ENCODE measurements around the gene NSF. TPM values are rescaled to one million over a fixed set of nuclear protein-coding genes. Genes with fewer than 3 reads are reported as not detected.
"Not testable (repeated sequence)": the region's sequence is repeated elsewhere in the genome, so short reads cannot be mapped to it uniquely, and the experiment has no call there.

Gene NSF
- polyA plus RNA-seq, 3 donors = 30.4 to 35.9 (median 32.9) TPM

DNA sequence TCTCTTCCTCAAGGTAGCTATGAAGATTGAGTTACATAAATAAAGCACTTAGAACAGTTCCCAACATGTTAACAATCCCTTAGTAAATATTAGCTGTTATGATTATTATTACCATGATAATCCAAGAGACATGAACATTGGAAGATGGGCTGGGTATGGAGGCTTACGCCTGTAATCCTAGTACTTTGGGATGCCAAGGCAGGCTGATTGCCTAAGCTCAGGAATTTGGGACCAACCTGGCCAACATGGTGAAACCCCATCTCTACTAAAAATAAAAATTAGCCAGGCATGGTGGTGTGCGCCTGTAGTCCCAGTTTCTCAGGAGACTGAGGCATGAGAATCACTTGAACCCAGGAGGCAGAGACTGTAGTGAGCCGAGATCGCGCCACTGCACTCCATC is 34.3 kb downstream of the NSF start:
- DNase-seq = not testable (repeated sequence)

DNA sequence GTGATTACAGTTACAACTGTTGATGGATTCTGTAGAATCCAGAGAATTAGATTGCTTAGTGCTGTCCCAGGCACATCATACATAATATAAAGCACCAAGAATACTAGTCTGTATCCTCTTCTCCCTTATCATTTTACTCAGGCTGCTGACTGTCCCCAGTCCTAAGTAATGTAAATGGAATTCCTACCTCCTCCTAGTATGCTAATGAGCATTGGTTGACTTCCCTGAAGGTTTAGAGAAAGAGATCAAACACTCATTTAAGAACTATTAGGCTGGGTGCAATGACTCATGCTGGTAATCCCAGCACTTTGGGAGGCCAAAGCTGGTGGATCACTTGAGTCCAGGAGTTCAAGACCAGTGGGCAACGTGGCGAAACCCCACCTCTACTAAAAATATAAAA is 37.0 kb downstream of the NSF start:
- not testable (repeated sequence) for DNase-seq

DNA sequence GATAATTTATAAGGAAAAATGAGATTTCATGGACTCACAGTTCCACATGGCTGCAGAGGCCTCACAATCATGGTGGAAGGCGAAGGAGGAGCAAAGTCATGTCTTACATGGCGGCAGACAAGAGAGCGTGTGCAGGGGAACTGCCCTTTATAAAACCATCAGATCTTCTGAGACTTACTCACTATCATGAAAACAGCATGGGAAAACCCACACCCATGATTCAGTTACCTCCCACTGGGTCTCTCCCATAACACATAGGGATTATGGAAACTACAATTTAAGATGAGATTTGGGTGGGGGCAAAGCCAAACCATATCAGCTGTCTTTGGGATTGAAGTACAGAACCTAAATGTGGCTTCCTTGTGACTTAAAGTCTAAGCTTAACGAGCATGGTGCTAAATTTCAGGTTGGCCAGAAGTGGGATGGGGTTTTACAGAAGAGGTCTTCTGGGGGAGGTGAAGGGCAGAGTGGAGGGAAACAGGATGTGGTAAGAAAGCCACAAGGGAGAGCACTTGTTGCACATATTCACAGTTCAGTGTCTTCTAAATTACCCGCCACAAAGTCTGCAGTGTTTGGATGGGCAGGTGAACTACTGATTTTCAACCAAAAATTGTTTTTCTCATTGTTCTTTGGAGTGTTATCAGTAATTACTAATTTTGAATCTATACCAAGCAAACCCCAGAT is 38.4 kb downstream of the NSF start:
- not testable (repeated sequence) for DNase-seq

DNA sequence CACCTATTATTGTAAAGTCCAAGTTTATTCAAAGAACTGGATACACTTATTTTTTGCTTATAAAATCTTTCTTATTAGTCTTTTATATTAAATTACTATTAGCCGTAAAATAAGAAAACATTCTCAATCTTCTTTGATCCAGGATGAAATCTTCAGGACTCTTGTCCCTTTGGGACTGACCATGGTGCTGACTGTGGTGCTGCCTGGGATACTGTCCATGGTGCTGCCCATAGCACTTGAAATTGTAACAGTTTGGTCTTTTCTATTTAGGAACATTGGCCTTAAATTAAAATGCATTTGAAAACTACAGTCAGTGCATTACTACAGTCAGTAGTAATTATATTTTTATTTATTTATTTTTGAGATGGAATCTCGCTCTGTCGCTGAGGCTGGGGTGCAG is 41.7 kb downstream of the NSF start:
- not testable (repeated sequence) for DNase-seq

DNA sequence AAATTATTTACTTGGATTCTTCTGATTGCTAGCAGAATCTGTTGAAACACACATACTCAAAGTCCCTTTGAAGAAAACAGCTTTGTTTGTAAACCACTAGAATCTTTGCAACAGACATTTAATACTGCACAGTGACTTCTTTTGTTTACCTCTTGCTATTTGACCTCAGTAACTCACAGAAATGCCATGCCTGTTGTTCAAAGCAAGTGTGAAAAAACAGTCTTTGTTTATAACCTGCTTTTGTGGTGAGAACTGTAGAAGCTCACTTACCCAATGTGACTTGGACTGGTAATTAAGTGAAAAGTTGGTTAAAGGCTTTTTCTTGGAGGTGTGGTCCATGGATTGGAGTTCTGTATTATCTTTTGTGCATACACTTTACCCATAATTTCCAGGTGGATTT is 44.4 kb downstream of the NSF start:
- DNase-seq = not testable (repeated sequence)

DNA sequence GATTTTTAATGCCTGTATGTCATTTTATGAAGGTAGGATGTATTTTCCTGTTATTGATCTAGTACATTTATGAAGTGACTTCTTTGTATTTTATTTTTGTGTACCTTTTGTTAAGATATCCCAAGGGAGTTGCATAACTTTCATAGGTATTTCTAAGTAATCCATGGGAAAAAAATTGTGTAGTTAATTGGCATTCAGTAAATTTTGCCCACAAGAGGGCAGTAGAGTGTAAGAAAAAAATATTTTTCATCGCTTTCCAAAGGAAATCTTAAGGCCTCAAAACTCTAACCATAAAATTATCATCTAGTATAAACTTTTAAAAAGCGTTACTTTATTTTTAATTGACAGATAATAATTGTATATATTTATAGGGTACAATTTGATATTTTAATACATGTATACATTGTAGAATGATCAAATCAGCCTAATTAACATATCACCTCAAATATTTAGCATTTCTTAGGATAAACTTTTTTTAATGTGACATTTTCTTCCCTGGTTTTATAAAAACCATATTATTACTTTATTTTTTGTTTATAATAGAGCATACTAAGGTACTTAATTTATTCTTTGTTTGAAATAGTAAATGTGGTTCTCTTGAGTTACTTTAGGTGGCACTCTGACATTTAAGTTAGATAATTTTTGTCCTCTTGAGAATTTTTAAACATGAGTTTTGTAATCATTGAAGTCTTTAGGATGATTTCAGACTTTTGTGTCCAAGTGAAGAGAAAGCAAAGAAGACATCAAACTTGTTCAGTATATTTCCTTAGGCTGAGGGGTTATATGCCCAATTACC is 51.6 kb downstream of the NSF start:
- DNase-seq = not testable (repeated sequence)

DNA sequence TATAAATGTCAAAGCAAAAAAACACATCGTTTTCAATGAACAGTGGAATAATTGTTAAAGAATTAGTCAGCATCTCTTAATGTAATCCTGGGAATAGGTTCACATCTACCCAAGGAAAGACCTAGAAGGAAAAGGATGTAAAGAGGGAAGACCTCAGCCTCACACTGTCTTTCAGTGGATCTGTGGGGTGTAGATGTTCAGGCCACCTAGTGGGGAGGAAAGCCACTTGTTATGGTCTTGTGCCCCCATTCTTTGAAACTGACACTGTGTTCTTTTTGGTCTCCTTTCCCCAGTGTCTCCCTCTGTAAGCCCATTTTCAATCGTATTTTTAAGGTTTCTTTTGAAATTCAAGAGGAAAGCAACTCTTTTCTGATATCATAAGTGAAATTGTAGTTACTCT is 56.8 kb downstream of the NSF start:
- DNase-seq = not testable (repeated sequence)

DNA sequence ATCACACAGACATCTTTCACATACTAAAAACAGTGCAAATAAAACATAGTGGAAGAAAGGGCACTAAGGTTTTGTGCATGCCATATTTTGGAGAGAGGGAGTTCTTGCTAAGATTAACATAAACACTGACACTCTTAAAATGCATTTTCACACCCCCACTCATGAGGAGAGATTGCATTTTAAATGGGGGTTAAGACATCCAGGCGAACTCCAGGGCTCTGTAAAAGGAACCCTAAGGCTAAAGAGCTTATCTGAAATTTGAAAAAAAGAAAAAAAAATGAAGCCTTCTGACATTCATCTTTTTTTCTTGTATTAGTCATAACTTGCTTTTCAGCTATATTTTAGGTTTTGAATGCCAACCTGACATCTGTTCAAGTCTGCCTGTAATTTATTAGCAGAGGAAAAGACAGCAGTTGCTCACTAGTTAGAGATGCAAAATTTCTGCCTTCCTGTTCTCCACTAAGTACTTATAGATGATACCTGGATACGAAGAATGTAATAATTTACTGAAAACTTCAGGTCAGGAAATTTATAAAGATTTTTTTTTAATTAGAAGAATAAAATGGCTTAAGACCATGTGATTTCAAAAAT is 57.3 kb downstream of the NSF start:
- DNase-seq = not testable (repeated sequence)

DNA sequence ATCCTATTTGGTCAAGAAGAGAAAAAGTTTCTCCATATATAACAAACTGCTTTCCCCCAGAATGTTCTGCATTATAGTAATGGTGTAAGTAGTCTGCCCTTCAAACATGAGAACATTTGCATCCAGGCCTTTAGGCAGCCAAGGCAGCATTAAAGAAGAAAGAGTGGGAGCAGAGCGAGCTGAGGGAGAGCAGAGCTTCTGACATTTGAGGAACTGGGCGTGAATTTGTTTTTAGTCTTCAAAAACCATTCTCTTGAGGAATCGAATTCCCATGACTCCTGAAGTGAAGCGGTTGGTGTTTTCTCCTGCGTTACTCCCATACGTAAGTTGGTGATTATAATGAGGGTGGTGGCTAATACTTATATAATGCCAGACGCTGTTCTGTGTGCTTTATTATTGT is 58.8 kb downstream of the NSF start:
- DNase-seq = not testable (repeated sequence)

DNA sequence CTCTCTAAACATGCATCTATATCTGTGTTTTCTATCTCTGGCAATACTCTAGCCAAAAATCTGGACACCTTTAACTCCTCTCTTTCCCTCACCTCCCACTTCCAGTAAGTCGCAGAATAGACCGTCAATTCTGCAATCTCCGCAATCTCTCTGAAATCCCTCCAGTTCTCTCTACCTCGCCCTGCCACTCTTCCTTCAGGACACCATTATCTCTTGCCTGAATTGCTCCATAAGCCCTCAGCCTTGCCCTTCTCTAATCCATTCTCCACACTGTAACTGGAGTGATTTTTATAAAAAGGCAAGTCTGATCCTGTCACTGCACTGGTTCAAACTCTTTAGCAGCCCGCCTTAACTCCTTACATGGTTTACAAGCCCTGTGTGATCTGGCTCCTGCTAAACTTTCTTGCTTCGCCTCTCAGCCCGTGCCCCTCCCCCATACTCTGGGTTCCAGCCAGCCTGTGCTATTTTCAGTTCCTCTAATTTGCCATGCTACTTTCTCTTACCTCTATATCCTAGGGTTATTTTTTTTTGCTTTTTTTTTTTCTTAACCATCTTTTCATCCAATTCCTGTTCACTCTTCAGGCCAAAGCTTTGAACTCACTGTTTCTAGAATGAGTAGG is 61.7 kb downstream of the NSF start:
- DNase-seq = not testable (repeated sequence)

DNA sequence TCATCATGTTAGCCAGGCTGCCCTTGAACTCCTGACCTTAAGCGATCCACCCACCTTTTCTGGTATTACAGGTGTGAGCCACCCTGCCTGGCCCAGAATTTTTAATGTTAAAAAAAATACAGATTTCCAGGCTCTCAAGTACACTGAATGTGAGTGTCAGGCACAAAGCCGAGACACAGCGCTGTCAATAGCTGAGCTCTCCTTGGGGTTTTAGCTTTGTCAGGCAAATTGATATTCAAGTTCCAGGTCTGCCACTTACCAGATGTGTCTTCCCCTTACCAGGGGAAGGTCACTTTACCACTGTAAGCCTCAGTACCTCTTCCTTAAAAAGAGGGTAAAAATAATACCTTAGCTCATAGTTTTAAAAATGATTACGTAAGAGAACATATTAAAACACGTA is 67.8 kb downstream of the NSF start:
- DNase-seq = not testable (repeated sequence)

DNA sequence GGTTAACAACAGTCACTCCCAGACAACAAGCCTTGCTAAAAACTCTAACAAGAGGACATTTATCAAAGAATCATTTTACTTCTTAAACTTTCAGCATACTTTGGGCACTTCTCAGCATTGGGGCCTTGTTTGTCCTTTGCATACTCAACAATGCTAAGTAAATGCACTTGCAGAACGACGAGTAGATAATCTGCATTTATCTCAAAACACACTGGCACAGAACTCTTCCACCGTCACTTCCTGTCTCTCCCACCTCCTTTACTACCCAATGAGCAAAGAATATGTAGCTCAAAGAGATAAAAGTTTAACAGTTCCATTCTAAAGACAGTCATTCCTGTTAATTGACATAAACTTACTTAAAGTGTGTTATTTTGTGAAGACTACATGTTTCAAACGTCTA is 69.2 kb downstream of the NSF start:
- not testable (repeated sequence) for DNase-seq

DNA sequence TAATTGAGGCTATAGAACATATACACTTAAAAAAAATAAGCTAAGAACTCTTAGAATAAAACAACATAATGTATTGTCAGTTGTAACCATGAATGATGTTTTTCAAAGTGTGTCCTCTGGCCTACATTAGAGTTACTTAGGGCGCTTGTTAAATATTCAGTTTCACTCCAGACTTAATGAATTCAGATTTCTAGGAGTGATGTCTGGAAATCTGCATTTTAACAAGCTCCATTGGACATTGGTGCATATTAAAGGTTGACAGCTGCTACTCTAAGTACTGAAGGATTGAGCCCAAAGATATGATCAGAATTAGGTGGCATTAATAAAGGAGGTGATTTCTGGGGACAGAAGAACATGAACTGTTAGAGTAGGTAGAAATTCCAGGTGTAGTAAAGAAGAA is 72.7 kb downstream of the NSF start:
- not testable (repeated sequence) for DNase-seq

DNA sequence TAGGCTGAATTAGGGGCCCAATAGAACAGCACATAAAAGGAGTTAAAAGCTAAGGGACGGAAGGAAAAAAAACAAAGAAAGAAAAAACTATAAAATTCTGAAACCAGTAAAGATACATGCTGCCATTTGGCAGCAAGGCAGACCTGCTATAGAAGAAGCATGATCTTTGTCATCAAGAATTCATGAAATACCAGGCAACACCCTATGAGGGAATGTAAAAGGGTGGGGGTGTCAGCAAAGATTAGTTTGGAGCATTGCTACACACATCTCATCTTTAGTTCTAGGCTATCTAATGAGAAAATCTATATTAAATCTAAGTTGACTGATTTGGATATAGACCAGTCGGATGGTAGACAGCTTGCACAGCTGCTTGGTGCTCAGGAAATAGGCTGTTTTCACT is 73.1 kb downstream of the NSF start:
- not testable (repeated sequence) for DNase-seq

DNA sequence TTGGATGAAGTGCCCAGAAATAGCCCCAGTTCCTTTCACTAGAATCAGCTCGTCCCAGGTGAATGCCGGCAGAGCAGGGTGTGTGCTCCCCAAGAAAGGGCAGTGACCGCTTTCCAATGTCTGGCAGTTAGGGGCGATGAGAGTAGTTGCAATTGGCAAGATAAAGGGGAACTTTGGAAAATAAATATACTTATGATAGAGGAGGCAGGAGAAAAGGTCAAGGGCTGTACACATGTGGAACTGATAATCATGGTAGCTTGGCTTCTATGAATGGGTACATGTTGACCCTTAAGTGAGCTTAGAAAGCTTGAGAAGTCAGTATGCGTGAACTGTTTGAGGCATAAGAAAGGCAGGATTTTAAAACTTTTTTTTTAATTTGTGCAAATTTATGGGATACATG is 75.5 kb downstream of the NSF start:
- not testable (repeated sequence) for DNase-seq

DNA sequence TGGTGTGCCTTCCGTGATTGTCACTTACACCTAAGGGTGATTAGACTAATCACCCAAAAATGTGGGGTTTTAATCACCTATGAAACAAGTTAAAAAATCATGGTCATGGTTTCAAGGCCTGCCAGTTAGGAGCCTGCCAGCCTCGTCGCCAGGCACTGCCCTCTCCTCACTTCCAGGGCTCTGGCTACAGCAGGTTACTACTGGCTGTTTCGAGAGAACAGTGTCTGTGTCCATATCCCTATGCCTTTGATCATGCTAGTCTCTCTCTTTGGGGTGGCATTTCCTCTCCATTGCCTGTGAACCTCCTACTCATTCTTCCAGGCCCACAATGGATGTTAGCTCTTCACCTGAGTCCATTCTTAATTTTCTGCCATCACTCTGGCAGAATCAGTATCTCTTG is 80.3 kb downstream of the NSF start:
- DNase-seq = not testable (repeated sequence)

DNA sequence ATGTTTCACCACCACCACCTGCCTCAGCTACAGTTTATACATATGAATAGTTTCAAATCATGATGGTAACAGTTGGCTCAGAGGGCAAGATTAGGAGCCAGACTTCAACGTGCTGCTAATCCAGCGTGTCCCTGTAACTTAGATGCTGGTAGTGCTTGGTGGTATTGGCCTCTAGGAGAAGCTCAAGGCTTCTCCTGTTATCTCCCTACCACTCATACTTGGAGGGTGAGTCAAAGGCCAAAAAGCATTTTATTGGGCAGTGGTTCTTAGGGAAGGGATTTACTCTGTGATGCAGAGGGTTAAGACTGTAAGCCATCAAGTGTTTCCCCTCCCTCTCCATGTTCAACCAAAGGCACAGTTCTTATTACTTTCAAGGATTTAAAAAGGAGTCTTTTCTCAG is 82.3 kb downstream of the NSF start:
- DNase-seq = not testable (repeated sequence)

DNA sequence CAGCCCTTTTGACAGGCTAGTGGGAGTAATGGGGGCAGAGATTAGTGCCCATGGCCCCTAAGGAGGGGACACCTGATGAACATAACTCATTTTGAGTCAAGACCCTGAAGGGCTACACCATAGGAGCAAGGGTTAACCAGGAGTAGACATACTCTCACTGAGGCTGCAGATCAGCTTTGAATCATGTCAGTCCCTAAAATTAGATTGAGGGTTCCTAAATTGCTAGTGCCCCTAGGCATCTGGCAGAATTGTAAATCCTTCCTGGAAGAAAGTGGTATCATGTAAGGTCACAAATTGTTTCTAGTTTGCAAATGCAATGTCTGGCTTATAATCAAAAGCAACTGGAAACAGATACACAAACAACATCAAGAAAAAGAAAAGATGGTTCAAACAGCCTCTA is 87.3 kb downstream of the NSF start:
- DNase-seq = not testable (repeated sequence)

DNA sequence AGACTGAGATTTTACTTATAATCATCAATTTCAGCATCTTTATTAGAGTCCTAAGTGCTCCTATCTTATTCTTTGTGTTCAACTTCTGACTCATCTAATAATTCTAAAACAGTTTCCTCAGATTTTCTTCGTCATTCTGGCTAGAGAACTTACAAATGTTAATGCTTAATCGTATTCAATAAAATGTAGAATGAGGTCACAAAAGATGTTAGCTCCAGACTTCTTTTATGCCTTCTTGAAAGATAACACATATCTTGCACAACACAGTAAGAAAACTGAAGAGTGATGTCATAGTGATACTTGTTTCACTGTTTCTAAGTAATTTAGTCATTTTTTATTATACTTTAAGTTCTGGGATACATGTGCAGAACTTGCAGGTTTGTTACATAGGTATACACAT is 93.2 kb downstream of the NSF start:
- DNase-seq = not testable (repeated sequence)

DNA sequence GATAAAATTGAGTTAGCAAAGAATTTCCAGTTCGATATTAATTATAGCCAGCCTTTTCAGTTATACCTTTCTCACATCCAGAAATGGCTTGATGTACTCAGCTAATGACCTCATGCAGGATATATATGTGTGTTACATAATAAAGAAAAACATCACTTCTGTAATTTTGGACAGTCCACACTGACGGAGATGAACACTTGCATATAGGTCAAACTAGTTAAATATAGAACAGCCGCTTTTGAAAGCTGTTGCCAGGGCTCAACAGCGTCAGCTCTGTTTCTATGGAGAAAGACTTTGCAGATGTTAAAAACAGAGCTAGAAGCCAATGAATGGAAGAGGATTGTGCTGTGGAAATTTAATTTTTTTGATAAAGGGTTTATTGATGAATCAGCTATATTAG is 94.8 kb downstream of the NSF start:
- DNase-seq = not testable (repeated sequence)

DNA sequence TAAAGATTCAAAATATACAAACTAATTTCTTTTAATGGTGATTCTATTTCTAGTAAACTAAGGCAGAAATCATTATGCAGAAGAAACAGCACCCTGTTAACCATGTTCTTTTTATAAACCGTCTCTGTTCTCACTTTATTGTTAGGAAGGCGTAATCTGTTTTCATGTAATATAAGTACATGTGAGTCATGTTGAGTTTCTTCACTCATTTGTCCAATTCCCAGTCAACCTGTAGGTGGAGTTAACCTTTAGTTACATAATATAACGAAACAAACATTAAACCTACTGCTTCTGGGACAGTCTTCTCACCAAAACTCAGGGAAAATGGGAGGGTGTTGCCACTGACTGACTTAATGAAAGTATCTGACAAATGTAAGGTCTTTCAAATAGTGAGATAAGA is 101.7 kb downstream of the NSF start:
- DNase-seq = not testable (repeated sequence)

DNA sequence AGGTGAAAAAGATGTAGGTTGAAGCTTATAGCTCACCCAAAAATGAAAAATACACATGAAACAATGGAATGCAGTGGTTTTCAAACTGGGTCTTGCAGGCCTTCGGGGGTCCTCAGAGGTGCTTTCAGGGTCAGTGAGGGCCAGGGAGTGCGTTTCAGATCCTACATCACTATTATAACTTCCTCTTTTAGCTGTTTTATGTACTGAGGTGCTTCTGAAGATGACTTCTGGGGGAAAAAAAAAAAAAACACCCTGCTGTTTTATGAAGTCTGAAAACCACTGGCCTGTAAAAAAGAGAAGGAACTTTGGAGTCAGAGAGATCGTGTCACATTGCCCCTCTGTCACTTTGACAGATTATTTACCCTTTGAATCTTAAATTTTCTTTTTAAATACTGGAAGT is 102.8 kb downstream of the NSF start:
- DNase-seq = not testable (repeated sequence)
